ENCODE measurements around the gene HERC3. TPM values are rescaled to one million over a fixed set of nuclear protein-coding genes. Genes with fewer than 3 reads are reported as not detected.
"Not testable (repeated sequence)": the region's sequence is repeated elsewhere in the genome, so short reads cannot be mapped to it uniquely, and the experiment has no call there.

The HERC3 gene
- total RNA-seq, 1 experiment from 2014 or later, result 31.8 TPM

- Histone ChIP-seq H3K4me3 (no peak overlapping the region), H3K9me3 (replicated peaks) (no peaks in the 10 kb centered on the region), H3K27me3 (no peaks in the 10 kb centered on the region), H3K27ac (peak overlapping the region; percentile 92), H3K4me1 (peaks cover 33% of the 10 kb centered on the region), H3K36me3 (no peaks in the 10 kb centered on the region; the same call in 1 of the 2 replicates)
- DNase-seq, result peak in 1 of 2 experiments; percentile 19
Observed at GRCh38 chr4:88597970-88598660, 5.8 kb downstream of the HERC3 start.

- H3K4me3 ChIP-seq, result peak overlapping the region; percentile 13
- DNase-seq, result peak in 1 of 2 experiments; percentile 31
- peaks cover 28% of the 10 kb centered on the region for H3K4me1 ChIP-seq
- H3K9me3 ChIP-seq (replicated peaks), result no peaks in the 10 kb centered on the region
- H3K36me3 ChIP-seq, result no peaks in the 10 kb centered on the region; the same call in 1 of the 2 replicates
- H3K27ac ChIP-seq, result peak overlapping the region; percentile 92
- no peaks in the 10 kb centered on the region for H3K27me3 ChIP-seq
Observed at GRCh38 chr4:88599298-88599697, 7.0 kb downstream of the HERC3 start.

- Histone ChIP-seq H3K4me3 (peak overlapping the region; percentile 13), H3K4me1 (peaks cover 28% of the 10 kb centered on the region), H3K27ac (peak overlapping the region; percentile 92), H3K27me3 (no peaks in the 10 kb centered on the region), H3K36me3 (no peaks in the 10 kb centered on the region; the same call in 1 of the 2 replicates), H3K9me3 (replicated peaks) (no peaks in the 10 kb centered on the region)
- DNase-seq, result peak; percentile 60 to 87
Observed at GRCh38 chr4:88599714-88600113, 7.4 kb downstream of the HERC3 start.

GRCh38 chr4:88600176-88600838 lies 8.0 kb downstream of the HERC3 start:
- DNase-seq, result peak; percentile 60 to 90
- no peaks in the 10 kb centered on the region; the same call in 1 of the 2 replicates for H3K36me3 ChIP-seq
- peaks cover 28% of the 10 kb centered on the region for H3K4me1 ChIP-seq
- H3K27me3 ChIP-seq, result no peaks in the 10 kb centered on the region
- H3K4me3 ChIP-seq, result peak overlapping the region; percentile 13
- no peaks in the 10 kb centered on the region for H3K9me3 ChIP-seq (replicated peaks)
- peak overlapping the region; percentile 92 for H3K27ac ChIP-seq

GRCh38 chr4:88604978-88605678 lies 12.8 kb downstream of the HERC3 start:
- H3K27me3 ChIP-seq, result no peaks in the 10 kb centered on the region
- peaks cover 10% of the 10 kb centered on the region for H3K4me1 ChIP-seq
- H3K9me3 ChIP-seq (replicated peaks), result no peaks in the 10 kb centered on the region
- no peak for DNase-seq
- peaks cover 36% of the 10 kb centered on the region for H3K36me3 ChIP-seq
- no peak overlapping the region for H3K27ac ChIP-seq
- H3K4me3 ChIP-seq, result no peak overlapping the region

- no peak overlapping the region for H3K4me3 ChIP-seq
- no peak overlapping the region for H3K27ac ChIP-seq
- H3K36me3 ChIP-seq, result peaks cover 36% of the 10 kb centered on the region
- peaks cover 8% of the 10 kb centered on the region for H3K4me1 ChIP-seq
- no peaks in the 10 kb centered on the region for H3K9me3 ChIP-seq (replicated peaks)
- no peaks in the 10 kb centered on the region for H3K27me3 ChIP-seq
- no peak for DNase-seq
Observed at GRCh38 chr4:88605736-88606135, 13.5 kb downstream of the HERC3 start.

- no peaks in the 10 kb centered on the region for H3K27me3 ChIP-seq
- DNase-seq, result no peak
- H3K27ac ChIP-seq, result no peak overlapping the region
- H3K4me3 ChIP-seq, result no peak overlapping the region
- H3K4me1 ChIP-seq, result peaks cover under 1% of the 10 kb centered on the region; the same call in 1 of the 2 replicates
- H3K36me3 ChIP-seq, result peaks cover 36% of the 10 kb centered on the region
- no peaks in the 10 kb centered on the region for H3K9me3 ChIP-seq (replicated peaks)
Observed at GRCh38 chr4:88606832-88607231, 14.6 kb downstream of the HERC3 start.

- Histone ChIP-seq H3K27ac (no peak overlapping the region), H3K9me3 (replicated peaks) (no peaks in the 10 kb centered on the region), H3K4me3 (no peak overlapping the region), H3K27me3 (no peaks in the 10 kb centered on the region), H3K36me3 (peaks cover 36% of the 10 kb centered on the region), H3K4me1 (peaks cover 12% of the 10 kb centered on the region)
- no peak for DNase-seq
Observed at GRCh38 chr4:88609387-88609786, 17.1 kb downstream of the HERC3 start.

- not testable (repeated sequence) for H3K27me3 ChIP-seq; H3K4me3 ChIP-seq; H3K27ac ChIP-seq; H3K9me3 ChIP-seq (replicated peaks); DNase-seq
- H3K36me3 ChIP-seq, result peaks cover 36% of the 10 kb centered on the region
- H3K4me1 ChIP-seq, result peaks cover 14% of the 10 kb centered on the region
Observed at GRCh38 chr4:88609794-88610193, 17.5 kb downstream of the HERC3 start.

- H3K27ac ChIP-seq, result no peak overlapping the region
- H3K36me3 ChIP-seq, result peaks cover 33% of the 10 kb centered on the region
- no peak for DNase-seq
- H3K27me3 ChIP-seq, result no peaks in the 10 kb centered on the region
- no peaks in the 10 kb centered on the region for H3K9me3 ChIP-seq (replicated peaks)
- peaks cover 14% of the 10 kb centered on the region for H3K4me1 ChIP-seq
- H3K4me3 ChIP-seq, result no peak overlapping the region
Observed at GRCh38 chr4:88610771-88611170, 18.5 kb downstream of the HERC3 start.

- Histone ChIP-seq H3K27ac (no peak overlapping the region), H3K9me3 (replicated peaks) (no peaks in the 10 kb centered on the region), H3K4me3 (no peak overlapping the region), H3K27me3 (no peaks in the 10 kb centered on the region), H3K36me3 (peaks cover 10% of the 10 kb centered on the region), H3K4me1 (peaks cover 14% of the 10 kb centered on the region)
- DNase-seq, result no peak
Observed at GRCh38 chr4:88613417-88613875, 21.2 kb downstream of the HERC3 start.

- H3K4me1 ChIP-seq, result peaks cover 14% of the 10 kb centered on the region
- peaks cover 5% of the 10 kb centered on the region for H3K36me3 ChIP-seq
- no peaks in the 10 kb centered on the region for H3K27me3 ChIP-seq
- no peak for DNase-seq
- H3K4me3 ChIP-seq, result no peak overlapping the region
- H3K9me3 ChIP-seq (replicated peaks), result no peaks in the 10 kb centered on the region
- H3K27ac ChIP-seq, result no peak overlapping the region
Observed at GRCh38 chr4:88614058-88614457, 21.8 kb downstream of the HERC3 start.

- DNase-seq, result no peak
Observed at GRCh38 chr4:88616275-88617150, 24.2 kb downstream of the HERC3 start.

More at GRCh38 chr4:88616275-88617150, 24.2 kb downstream of the HERC3 start:
- Histone ChIP-seq H3K4me1 (peaks cover 14% of the 10 kb centered on the region), H3K27me3 (no peaks in the 10 kb centered on the region), H3K4me3 (no peak overlapping the region), H3K27ac (no peak overlapping the region), H3K9me3 (replicated peaks) (no peaks in the 10 kb centered on the region), H3K36me3 (0 out of 2 replicates have a peak, but pooled peaks cover 1% of the 10 kb centered on the region)
